C4-2B (cell line): ENCODE measurements around the gene ADGRG6.

Experiments
- ZFX ChIP-seq: fragments of 450-650 bp; IDR thresholded peaks from 2 replicates; pipeline ENCODE4 v1.6.1; 2017
- TF ChIP-seq, protein P1 (sequence below): fragments of 450-650 bp; conservative IDR thresholded peaks from 2 replicates; pipeline ENCODE4 v1.5.1; 2017; ENCODE audit warnings: mild to moderate bottlenecking

GRCh38 chr6:142260748-142261147 lies 41.1 kb upstream of the ADGRG6 start:
- TF ChIP-seq, protein P1, sequence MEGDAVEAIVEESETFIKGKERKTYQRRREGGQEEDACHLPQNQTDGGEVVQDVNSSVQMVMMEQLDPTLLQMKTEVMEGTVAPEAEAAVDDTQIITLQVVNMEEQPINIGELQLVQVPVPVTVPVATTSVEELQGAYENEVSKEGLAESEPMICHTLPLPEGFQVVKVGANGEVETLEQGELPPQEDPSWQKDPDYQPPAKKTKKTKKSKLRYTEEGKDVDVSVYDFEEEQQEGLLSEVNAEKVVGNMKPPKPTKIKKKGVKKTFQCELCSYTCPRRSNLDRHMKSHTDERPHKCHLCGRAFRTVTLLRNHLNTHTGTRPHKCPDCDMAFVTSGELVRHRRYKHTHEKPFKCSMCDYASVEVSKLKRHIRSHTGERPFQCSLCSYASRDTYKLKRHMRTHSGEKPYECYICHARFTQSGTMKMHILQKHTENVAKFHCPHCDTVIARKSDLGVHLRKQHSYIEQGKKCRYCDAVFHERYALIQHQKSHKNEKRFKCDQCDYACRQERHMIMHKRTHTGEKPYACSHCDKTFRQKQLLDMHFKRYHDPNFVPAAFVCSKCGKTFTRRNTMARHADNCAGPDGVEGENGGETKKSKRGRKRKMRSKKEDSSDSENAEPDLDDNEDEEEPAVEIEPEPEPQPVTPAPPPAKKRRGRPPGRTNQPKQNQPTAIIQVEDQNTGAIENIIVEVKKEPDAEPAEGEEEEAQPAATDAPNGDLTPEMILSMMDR = no peak
- TF ChIP-seq ZFX = no peak
